ENCODE results near the gene FAM184B.
"Not testable (repeated sequence)": the region's sequence is repeated elsewhere in the genome, so short reads cannot be mapped to it uniquely, and the experiment has no call there.

FAM184B gene

DNA sequence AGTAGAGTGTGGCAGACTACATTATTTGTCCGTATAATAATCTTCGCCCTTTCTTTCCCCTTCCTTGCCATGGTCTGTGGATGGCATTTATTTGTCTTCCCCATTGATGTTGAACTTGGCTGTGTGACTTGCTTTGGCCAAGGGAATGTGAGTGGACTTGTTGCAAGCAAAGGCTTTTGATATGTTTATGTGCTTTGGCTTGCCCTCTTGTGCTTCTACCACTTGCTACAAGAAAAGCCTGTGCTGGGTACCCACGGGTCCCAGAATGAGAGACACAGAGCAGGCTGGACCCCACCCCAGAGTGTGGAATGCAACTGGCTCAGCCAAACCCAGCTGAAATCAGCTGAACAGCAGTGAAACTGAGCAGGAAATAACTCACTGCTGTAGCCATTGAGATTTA, 63.0 kb downstream of the FAM184B start:
- no peak for DNase-seq (ENCODE audit: low spot score)

DNA sequence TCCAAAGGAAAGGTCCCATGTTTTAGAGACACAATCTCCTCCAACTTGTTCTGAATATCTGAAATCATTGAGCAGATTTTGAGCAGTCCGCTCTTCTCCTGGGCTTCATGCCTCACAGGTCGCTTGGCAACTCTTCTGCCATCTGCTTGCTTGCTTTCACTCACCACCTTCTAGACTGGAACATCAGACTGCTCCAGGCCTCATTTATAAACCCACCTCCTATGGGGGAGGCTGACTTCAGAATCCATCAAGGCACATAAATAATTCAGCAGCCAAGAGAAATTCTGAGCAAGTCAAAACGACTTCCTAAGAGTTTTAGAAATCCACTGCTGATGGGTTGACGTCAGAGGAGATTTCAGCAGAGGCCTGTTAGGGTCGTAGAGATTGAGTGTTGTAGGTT, 64.1 kb downstream of the FAM184B start:
- no peak for DNase-seq (ENCODE audit: low spot score)

DNA sequence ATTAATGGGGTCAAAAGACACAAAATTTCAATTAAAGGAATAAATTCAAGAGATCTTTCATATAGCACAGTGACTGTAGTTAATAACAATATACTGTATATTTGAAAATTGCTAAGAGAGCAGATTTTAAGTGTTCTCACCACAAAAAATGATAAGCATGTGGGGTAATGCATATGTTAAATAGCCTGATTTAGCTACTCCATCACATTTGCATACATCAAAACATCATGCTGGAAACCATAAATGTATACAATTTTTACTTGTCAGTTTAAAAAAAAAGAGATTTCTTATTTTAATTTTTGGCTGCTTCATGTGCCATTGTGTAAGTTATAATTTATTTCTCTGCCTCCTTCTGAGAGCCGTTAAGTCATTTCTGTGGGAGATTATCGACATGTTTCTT, 65.9 kb downstream of the FAM184B start:
- DNase-seq (ENCODE audit: low spot score), result no peak

DNA sequence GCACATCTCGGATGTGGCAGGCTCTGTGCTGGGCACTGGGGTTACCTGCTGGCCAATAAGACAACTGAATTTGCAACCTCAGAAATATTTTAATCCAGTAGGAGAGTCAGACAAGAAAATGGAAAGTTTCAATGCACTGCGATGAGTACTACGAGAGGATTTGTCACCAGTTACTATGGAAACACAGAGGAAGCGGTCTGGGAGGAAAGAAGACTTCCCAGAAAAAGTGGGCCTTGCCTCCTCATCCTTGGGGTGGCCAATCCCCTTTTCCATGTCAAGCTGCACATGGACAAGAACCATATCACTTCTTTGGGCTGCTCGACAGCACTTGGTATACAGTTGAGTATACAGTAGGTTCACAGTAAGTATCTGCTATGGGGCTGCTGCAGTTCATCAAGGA, 67.6 kb downstream of the FAM184B start:
- DNase-seq (ENCODE audit: low spot score), result no peak

DNA sequence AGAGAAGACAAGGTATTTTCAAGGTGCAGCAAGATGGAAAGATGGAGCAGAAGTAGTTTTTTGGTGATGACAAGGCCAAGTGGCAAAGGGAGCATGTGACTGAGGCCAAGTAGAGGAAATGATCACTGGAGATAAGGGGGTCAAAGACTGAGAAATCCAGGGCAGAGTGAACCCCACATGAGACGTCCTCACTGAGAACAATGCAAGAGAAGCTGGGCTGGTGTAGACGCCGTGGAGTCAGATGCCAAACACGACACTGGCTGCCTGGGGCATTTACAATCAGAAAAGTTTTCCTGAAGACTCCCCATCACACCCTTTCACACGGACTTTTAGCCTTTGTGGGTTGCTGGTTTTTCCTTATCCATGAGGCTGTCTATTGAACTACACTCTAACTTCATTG, 69.3 kb downstream of the FAM184B start:
- DNase-seq (ENCODE audit: low spot score), result no peak

DNA sequence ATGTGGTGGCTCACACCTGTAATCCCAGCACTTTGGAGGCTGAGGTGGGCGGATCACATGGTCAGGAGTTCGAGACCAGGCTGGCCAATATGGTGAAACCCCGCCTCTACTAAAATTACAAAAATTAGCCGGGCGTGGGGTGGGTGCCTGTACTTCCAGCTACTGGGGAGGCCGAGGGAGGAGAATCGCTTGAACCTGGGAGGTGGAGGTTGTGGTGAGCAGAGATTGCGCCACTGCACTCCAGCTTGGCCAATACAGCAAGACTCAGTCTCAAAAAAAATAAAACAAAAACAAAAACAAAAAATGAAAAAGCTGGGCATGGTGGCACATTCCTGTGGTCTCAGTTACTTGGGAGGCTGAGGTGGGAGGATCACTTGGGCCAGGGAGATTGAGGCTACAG, 70.2 kb downstream of the FAM184B start:
- not testable (repeated sequence) for DNase-seq (ENCODE audit: low spot score)

DNA sequence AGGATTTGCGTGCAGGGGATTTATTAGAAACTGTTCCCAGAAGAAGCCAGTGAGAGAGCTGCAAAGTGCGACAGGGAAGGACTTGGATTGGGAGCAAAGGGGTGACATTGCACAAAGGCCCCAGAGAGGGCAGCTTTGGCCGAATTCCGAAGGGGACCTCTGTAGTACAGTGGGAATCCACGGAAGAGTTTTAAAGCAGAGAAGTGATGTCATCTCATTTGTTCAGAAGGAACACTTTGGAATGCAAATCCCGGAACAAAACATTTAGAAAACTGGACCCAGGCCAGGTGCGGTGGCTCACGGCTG, 71.7 kb downstream of the FAM184B start:
- peak; percentile 21 for DNase-seq (ENCODE audit: low spot score)

DNA sequence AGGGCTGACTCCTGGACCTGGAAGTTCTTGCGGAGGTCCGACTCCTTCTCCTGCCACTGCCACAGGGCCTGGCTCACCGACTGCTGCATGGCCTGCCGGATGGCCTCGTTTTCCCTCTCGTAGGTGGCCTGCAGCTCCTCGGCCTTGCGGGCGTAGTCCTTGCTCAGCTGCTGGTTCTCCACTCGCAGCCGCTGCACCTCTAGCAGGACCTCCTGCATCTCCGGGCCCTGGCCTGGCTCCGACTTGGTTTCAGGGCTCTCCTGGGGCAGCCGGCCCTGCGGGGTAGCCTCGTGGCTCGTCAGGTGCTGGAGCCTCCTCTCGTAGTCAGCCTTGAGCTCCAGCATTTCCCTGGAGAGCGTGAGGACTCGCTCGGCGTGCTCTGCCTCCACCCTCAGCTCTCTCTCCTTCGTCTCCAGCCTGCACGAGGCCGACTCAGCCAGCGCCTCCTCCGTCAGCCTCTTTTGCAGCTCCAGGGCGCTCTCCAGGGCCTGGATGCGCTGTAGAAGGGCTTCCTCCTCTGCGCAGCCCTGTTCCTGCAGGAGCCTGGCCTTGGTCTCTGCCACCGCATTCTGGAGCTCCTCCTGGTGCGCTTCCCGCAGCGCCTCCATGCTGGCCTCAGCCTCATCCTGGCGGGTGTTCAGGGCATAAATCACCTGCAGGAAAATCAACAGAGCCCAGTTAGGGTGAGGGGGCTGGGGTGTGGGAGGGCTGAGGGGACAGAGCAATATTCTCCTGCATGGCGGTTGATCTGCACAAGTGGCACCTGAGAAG, 72.2 kb downstream of the FAM184B start:
- DNase-seq (ENCODE audit: low spot score), result no peak

DNA sequence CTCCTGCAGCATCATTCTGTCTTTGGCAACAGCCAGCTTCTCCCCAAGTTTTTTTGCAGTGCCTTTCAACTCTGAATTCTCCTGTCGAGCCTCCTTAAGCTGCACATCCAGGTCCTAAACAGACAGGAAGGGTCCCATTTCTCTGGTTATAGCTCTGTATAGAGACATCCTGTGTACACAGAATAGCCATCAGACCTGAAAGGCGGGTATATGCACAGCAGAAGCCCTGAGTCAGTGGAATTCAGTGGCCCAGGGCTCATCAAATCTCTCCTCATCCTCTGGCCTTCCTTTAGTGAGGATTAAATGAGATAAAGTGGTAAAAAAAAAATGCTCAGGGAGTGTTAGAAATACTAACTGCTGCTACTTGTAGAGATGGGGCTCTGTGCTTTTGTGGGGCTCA, 73.8 kb downstream of the FAM184B start:
- DNase-seq (ENCODE audit: low spot score), result no peak

DNA sequence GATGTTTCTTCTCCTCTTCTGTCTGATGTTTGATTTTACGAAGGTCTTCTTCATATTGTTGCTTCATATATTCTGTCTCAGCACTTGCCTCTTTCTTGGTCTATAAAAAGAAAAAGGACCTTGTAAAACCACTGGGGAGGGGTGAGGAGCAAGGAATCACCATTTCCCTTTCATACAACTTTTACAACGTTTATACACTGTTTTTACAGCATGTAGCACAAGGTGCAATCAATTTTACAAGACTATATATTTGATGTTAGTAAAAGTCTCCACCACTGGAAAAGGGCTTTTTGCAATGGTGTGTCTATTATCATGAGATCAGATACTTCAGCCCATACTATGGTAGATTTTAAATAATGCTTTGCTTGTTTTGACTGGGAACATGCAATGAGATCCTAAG, 76.3 kb downstream of the FAM184B start:
- no peak for DNase-seq (ENCODE audit: low spot score)

DNA sequence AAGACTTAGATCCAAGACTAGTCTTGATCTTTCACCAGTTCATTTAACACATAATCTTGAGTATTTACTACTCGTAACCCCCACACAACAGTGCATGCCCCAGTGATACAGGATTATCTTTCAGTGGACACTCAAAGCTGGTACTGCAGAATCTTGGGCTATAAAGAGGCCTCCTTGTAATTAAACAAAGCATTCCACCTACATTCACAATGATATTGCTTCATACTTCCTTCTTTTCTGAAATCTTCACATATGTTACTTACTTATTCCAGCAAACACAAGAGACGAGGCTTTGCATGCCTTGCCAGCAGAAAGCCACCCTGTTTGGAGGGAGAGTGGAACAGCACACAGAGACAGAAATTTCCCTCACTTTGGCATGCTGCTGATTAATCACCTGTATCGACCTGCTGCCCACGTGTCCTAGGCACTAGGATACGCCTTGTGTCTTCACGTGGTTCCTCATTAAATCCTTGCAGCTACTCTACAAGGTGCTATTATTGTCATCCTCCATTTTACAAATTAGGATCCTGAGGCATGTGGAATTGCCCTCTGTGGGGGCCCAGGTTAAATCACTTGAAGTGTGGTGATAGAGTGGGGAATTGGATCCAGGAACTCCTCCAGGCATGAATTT, 77.3 kb downstream of the FAM184B start:
- DNase-seq (ENCODE audit: low spot score), result peak; percentile 12

DNA sequence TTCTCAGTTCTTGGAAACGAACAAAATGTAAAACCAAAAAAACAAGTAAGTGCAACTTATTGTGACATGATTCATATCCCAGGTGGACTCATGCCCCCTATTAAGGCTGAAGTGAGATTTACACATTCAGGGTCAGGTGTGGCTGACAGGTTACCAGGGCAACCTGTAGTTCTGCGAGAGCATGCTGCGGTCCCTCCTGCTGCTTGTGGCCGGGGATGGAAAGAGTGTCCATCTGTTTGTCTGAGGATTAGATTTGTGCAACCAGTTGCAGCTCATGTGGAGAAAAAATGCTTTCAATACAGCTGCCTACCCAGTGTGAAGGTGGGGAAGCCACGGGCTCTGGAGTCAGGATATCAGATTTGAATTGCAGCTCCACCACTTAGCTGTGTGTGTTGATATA, 78.8 kb downstream of the FAM184B start:
- no peak for DNase-seq (ENCODE audit: low spot score)

DNA sequence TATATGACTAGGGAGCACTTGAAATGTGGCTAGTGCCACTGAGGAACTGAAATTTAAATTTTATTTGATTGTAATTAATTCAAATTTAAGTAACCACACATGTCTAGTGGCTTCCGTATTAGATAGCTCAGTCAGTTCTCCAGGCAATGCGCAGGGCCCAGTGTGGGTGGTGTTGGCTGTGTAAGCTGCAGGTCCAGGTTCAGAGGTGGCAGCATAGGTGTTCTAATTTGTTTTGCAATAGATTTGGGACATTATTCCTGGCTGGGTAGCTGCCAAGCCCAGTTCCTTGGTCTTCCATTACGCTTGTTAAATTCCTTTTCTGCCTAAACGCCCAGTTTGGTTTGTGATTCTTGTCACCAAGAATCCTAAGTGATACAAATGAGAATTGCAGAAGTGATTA, 79.5 kb downstream of the FAM184B start:
- no peak for DNase-seq (ENCODE audit: low spot score)

DNA sequence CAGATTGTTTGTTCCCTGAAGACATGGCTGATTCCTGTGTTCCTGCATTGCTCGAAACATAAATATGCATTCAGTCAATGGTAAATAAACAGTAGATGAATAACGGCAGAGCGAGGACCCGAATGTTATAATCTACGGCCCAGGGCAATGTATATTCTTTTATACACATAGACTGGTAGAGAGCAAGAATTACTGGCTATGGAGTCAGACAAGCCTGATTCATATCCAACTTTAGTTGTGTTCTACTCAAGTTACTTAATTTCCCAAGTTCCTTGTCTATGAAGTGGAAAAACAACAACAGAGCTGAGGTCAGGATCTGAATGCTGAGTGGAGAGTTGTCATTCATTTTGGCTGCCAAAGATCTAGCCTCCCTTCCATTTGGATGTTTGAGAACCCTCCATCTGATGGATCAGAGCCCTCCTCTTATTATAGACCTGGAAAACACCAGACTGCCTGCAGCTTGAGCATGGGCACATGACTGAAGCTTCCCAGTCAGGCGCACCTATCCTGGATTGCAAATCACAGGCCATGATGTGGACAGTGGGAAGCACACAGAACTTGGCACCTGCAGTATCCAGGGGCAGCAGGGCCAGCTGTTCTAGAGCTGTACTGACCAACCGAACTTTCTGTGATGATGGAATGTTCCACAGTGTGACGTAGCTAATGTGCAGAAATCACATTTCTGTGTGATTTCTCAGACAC, 80.1 kb downstream of the FAM184B start:
- no peak for DNase-seq (ENCODE audit: low spot score)

DNA sequence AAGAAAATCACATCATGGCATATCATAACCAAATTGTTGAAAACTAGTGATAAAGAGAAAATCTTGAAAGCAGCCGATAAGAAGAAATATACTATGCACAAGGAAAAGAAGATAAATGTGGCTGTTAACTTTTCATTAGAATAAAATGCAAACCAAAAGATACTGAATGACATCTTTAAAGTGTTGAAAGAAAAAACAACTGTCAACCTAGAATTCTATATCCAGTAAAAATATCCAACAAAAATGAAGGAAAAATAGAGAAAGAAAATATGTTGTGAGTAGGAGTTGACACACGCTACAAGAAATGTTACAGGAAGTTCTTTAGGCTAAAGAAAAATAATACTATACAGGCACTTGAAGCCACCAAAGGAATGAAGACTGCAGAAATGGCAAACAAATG, 82.0 kb downstream of the FAM184B start:
- DNase-seq (ENCODE audit: low spot score), result no peak

DNA sequence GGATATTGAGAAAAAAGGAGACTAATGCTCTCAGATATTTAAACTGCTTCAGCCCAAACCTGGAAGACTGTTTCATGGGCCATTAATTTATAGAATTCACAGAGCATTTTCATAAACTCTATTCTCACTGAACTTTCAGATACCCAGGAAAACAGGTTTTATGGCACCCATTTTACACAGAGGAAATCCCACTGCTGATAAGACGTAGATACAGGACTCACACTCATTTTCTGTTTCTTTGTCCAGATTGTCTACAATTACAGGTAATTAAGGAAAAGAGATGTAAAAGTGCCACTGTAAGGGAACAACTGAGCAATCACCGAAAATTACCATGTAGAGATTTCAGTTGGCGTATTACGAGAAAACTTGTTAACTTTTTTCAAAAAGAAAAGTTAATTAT, 83.3 kb downstream of the FAM184B start:
- DNase-seq (ENCODE audit: low spot score), result no peak

DNA sequence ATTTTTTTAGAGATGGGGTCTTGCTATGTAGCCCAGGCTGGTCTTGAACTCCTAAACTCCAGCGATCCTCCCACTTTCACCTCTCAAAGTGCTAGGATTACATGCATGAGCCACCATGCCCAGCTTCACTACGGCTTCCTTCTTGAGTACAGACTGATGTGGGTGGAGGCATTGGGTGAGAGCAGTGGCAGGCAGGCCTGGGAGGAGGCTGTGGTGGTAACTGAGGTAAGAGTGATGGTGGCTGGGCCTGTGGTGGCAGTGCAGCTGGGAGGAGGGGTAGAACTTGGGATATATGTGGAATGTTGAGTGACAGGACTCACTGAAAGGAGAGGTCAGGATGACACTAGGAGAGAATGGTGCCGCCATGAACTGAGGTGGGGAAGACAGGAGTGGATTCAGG, 86.1 kb downstream of the FAM184B start:
- no peak for DNase-seq (ENCODE audit: low spot score)

DNA sequence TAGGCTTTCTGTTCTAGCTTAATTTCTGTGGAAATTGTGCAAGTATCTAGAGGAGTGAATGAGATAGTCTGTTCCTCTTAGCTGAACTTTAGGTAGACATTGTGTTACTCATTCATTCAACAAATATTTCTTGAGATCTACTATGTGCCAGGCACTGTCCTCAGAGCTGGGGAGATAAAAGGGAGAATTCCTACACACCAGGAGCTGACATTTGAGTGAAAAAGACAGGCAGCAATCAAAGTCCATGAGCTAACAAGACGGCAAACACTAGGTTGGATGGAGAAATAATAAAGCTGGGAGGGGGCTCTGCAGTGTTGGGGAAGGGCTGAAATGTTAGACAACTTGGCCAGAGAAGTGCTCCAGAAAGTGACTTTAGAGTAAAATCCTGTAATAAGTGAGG, 86.9 kb downstream of the FAM184B start:
- no peak for DNase-seq (ENCODE audit: low spot score)

DNA sequence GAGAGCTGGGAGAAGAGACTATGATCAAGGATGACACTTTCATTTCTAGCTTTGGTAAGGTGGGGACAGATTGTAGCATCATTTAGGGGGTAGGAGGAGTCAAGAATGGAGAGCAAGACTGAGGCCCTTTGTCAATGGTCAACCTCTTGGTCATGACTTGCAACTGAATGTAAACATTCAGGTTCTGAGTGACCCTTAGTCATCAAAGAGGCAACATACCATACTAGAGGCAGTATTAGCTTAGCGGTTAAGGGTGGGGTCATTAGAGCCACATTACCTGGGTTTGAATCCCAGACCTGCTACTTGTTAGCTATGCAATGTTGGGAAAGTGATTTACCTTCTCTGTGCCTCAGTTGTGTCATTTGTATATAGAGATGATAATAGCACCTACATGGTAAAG, 90.5 kb downstream of the FAM184B start:
- no peak for DNase-seq (ENCODE audit: low spot score)

DNA sequence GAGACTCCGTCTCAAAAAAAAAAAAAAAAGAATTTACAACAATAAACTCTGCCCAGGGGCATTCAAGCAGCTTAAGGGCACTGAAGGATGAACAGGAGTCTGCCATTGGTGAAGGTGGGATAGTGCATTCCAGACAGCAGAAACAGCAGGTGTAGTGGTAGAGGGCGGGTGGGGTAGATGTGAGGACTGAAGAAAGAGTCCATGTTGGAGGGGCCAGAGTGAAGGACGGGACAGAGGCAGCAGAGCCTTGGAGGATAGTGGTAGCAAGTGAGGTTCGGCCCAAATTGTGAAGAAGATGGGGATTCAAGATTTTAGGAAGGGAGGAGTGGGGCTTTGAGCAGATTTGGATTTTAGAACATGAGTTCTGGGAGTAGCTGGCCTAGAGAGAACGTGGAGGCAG, 91.3 kb downstream of the FAM184B start:
- no peak for DNase-seq (ENCODE audit: low spot score)

DNA sequence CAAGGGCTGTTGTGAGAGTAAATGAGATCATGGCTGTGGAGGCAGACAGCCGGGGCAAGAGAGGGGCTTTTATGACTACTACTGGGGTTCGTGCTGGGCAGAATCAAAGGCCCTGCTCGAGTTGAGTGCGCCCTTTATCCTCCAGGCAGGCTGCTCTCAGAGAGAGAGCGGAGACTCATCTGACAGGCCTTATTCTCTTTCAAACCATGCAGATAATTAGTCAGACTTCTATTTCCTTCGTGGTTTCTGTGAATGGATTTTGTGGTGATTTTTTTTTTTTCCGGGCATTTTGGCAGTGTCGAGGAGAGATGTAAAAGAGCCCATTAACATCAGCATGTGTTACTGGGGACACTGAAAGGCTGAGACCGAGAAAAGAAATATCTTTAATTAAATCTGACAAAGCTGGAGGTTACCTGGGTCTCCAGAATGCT, 93.4 kb downstream of the FAM184B start:
- DNase-seq (ENCODE audit: low spot score), result peak; percentile 30

DNA sequence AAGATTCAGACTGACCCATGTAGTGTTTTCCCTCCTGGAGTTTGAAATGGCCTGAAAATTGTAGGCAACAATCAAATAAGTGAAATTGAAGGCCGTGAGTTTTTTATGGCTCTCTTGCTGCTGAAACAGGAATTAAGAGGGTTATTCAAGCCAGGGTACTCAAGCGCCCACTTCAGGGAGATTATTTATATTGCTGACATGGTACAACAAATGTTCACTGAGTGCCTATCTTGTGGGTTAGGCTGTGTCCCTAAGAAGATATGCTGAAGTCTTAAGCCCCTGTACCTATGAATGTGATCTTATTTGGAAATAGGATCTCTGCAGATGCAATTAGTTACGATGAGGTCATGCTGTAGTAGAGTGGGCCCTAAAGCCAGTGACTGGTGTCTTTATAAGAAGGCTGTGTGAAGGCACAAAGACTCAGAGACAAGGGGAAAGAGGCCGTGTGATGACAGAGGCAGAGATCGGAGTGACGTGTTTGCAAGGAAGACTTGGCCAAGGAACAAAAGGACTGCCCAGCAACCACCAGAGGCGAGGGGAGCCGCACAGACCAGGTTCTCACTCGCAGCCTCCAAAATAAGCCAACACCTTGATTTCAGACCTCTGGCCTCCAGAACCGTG, 94.1 kb downstream of the FAM184B start:
- DNase-seq (ENCODE audit: low spot score), result no peak

DNA sequence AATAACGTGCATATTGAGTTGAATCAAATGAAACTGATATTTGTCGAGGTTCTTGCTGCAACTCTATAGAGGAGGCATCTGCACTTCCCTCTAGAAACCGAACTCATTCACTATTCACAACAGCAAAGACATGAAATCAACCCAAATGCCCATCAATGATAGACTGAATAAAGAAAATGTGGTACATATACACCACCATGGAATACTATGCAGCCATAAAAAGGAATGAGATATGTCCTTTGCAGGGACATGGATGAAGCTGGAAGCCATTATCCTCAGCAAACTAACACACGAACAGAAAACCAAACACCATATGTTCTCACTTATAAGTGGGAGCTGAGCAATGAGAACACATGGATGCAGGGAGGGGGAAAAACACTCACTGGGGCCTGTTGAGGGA, 96.8 kb downstream of the FAM184B start:
- not testable (repeated sequence) for DNase-seq (ENCODE audit: low spot score)
